Transverse colon (tissue), 4 donors: Measurements from ENCODE around the gene UBAC1. TPM values are rescaled to one million over a fixed set of nuclear protein-coding genes. Genes with fewer than 3 reads are reported as not detected.

Source experiments
- DNase-seq: peaks from one replicate; pipeline ENCODE4 v3.0.0-alpha.2; 2019
- H3K27ac ChIP-seq, 4 donors: fragments of 200-600 bp; sonication (generic); 2 replicates each; pipeline ENCODE4 v1.5.1; 2016 to 2018; ENCODE audit warnings: inconsistent platforms in 4 of 4
- H3K27me3 ChIP-seq: fragments of 200-600 bp; sonication (generic); 2 replicates; pipeline ENCODE4 v1.5.1; 2017; ENCODE audit warnings: inconsistent platforms
- H3K36me3 ChIP-seq, 4 donors: fragments of 200-600 bp; sonication (generic); 2 replicates each; pipeline ENCODE4 v1.5.1; 2017 to 2019; ENCODE audit warnings: inconsistent platforms in 4 of 4
- H3K4me1 ChIP-seq, 4 donors: fragments of 200-600 bp; sonication (generic); 2 replicates each; pipeline ENCODE4 v1.5.1; 2017 to 2020; ENCODE audit warnings: inconsistent platforms in 4 of 4
- H3K4me3 ChIP-seq, 4 donors: fragments of 200-600 bp; sonication (generic); 1 replicate in 1 of 4; 2 replicates in 3 of 4; pipeline versions ENCODE4 v1.5.1 to v1.6.1; 2017 to 2019; ENCODE audit warnings: inconsistent platforms in 4 of 4
- H3K9me3 ChIP-seq, 2 donors: fragments of 200-600 bp; sonication (generic); 2 replicates each; pipeline ENCODE4 v1.5.1; 2017 to 2019; ENCODE audit warnings: inconsistent platforms in 2 of 2
- EP300 ChIP-seq: sonication (generic); formaldehyde crosslinking; IDR thresholded peaks from one replicate; pipeline ENCODE4 v1.6.1; 2017; ENCODE audit warnings: antibody characterized with exemption, low read depth
- POLR2A ChIP-seq: fragments of 450-650 bp; IDR thresholded peaks from one replicate; pipeline ENCODE4 v1.6.1; 2016; ENCODE audit warnings: antibody characterized with exemption, mild to moderate bottlenecking, moderate library complexity
- POLR2AphosphoS5 ChIP-seq, 3 donors: sonication (generic); formaldehyde crosslinking; IDR thresholded peaks; one replicate each; pipeline ENCODE4 v1.6.1; 2016; ENCODE audit warnings: antibody characterized with exemption in 3 of 3
- WGBS, 2 donors: methylation state at CpG; one replicate each; pipeline ENCODE4 v1.1.5; 2018; ENCODE audit warnings: low coverage in 1 of 2; 5-methylcytosine and 5-hydroxymethylcytosine counted together
- in situ Hi-C, 4 donors: fragments of 200-750 bp; cut with MboI; loops; one replicate each; pipeline versions ENCODE4 v1.15.0 to v1.15.1; 2017; ENCODE audit warnings: low sequenced_read_pairs in 3 of 4, low pct_ligation_motif_present in 1 of 4, low pct_unique_long_range_greater_than_20kb in 1 of 4
- intact Hi-C: fragments of 100-400 bp; cut with DNase I; formaldehyde crosslinking; loops from one replicate; pipeline ENCODE4 v1.15.1; 2023; ENCODE audit warnings: low total_unique reads
- total RNA-seq, 4 donors: library from RNA; depleted of rRNA; stranded (reverse); fragments of >200 nt; gene quantifications; one replicate each; pipeline ENCODE4 v1.1.0, GENCODE V29; 2016
- TF ChIP-seq, protein P1 (sequence below), 5 experiments: fragments of 200-600 bp in 3 of 5; fragments of 450-650 bp in 2 of 5; sonication (generic) in 3 of 5; IDR thresholded peaks; 1 replicate in 2 of 5; 2 replicates in 3 of 5; pipeline ENCODE4 v1.5.1; 2016 to 2017; ENCODE audit warnings: antibody characterized with exemption in 5 of 5, inconsistent platforms in 3 of 5, mild to moderate bottlenecking in 2 of 5, moderate library complexity in 1 of 5

UBAC1 gene
- total RNA-seq, 4 donors from 2014 or later = 42.6 to 91.9 (median 62.9) TPM

- 1 to 7% methylated on average over 5 to 53 of the region's 74 CpGs for WGBS, 2 donors
- H3K36me3 ChIP-seq = no peaks in the 10 kb centered on the region
- in situ Hi-C loops = loop anchor here in 2 of 4 donors (5.0 to 10.0 kb wide), 2 partner anchors 162 to 164 kb away; no protein-coding TSS in a partner anchor
- TF ChIP-seq POLR2AphosphoS5 (IDR thresholded peaks at IDR 0.05) (peak in 1 of 3 donors; percentile 65), EP300 (no peak), POLR2A (peak; percentile 64)
- TF ChIP-seq, protein P1, sequence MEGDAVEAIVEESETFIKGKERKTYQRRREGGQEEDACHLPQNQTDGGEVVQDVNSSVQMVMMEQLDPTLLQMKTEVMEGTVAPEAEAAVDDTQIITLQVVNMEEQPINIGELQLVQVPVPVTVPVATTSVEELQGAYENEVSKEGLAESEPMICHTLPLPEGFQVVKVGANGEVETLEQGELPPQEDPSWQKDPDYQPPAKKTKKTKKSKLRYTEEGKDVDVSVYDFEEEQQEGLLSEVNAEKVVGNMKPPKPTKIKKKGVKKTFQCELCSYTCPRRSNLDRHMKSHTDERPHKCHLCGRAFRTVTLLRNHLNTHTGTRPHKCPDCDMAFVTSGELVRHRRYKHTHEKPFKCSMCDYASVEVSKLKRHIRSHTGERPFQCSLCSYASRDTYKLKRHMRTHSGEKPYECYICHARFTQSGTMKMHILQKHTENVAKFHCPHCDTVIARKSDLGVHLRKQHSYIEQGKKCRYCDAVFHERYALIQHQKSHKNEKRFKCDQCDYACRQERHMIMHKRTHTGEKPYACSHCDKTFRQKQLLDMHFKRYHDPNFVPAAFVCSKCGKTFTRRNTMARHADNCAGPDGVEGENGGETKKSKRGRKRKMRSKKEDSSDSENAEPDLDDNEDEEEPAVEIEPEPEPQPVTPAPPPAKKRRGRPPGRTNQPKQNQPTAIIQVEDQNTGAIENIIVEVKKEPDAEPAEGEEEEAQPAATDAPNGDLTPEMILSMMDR (IDR thresholded peaks at IDR 0.05) = no peak
- H3K4me3 ChIP-seq = peak overlapping the region; percentile 86 to 98 (median 92)
- H3K9me3 ChIP-seq = no peaks in the 10 kb centered on the region
- peaks cover 9 to 19% (median 16%) of the 10 kb centered on the region in 4 donors for H3K4me1 ChIP-seq
- H3K27me3 ChIP-seq = no peaks in the 10 kb centered on the region
- intact Hi-C loops = no loop called here
- peak; percentile 21 for DNase-seq
- H3K27ac ChIP-seq = peak overlapping the region; percentile 93 to 97 (median 94)
Observed at GRCh38 chr9:135960411-135961276, 529 bp downstream of the UBAC1 start.

GRCh38 chr9:135959814-135960213 lies 1.4 kb downstream of the UBAC1 start:
- Histone ChIP-seq H3K27ac (peak overlapping the region; percentile 93 to 97 (median 94)), H3K4me3 (peak overlapping the region; percentile 86 to 98 (median 92)), H3K27me3 (no peaks in the 10 kb centered on the region), H3K36me3 (no peaks in the 10 kb centered on the region), H3K9me3 (no peaks in the 10 kb centered on the region), H3K4me1 (peaks cover 9 to 19% (median 16%) of the 10 kb centered on the region in 4 donors)
- TF ChIP-seq, protein P1 (IDR thresholded peaks at IDR 0.05) = no peak
- TF ChIP-seq POLR2A (no peak), POLR2AphosphoS5 (IDR thresholded peaks at IDR 0.05) (no peak), EP300 (no peak)
- DNase-seq = no peak
- in situ Hi-C loops = loop anchor here in 3 of 4 donors (5.0 to 10.0 kb wide), 3 partner anchors 95 to 165 kb away; no protein-coding TSS in a partner anchor
- intact Hi-C loops = loop anchor here (1.0 kb wide), 1 partner anchor 51 kb away; no protein-coding TSS in a partner anchor
- 31 to 50% methylated on average over 4 to 9 of the region's 9 CpGs for WGBS, 2 donors

GRCh38 chr9:135958485-135958884 lies 2.7 kb downstream of the UBAC1 start:
- no peak for DNase-seq
- intact Hi-C loops (no loop called here), in situ Hi-C loops (loop anchor here in 1 of 4 donors (10.0 kb wide), 1 partner anchor 94 kb away; no protein-coding TSS in a partner anchor)
- no peaks in the 10 kb centered on the region for H3K9me3 ChIP-seq
- WGBS, 2 donors = 87 to 92% methylated on average over 2 to 12 of the region's 12 CpGs
- H3K27me3 ChIP-seq = no peaks in the 10 kb centered on the region
- no peak overlapping the region for H3K27ac ChIP-seq
- H3K36me3 ChIP-seq = peaks cover 0 to 8% (median 1%) of the 10 kb centered on the region in 4 donors
- TF ChIP-seq EP300 (no peak), POLR2AphosphoS5 (IDR thresholded peaks at IDR 0.05) (no peak), POLR2A (no peak)
- TF ChIP-seq, protein P1 (IDR thresholded peaks at IDR 0.05) = no peak
- H3K4me1 ChIP-seq = peaks cover 9 to 19% (median 16%) of the 10 kb centered on the region in 4 donors
- no peak overlapping the region for H3K4me3 ChIP-seq

- no peak for TF ChIP-seq POLR2AphosphoS5 (IDR thresholded peaks at IDR 0.05)
- TF ChIP-seq, protein P1 (IDR thresholded peaks at IDR 0.05) = no peak
- TF ChIP-seq POLR2A = no peak
- no peak for TF ChIP-seq EP300
- in situ Hi-C loops (loop anchor here in 1 of 4 donors (10.0 kb wide), 1 partner anchor 93 kb away; no protein-coding TSS in a partner anchor), intact Hi-C loops (loop anchor here (2.0 kb wide), 1 partner anchor 51 kb away; the partner anchor contains the start of gene CAMSAP1)
- no peak overlapping the region for H3K4me3 ChIP-seq
- peaks cover 9 to 19% (median 16%) of the 10 kb centered on the region in 4 donors for H3K4me1 ChIP-seq
- H3K27me3 ChIP-seq = no peaks in the 10 kb centered on the region
- no peaks in the 10 kb centered on the region for H3K9me3 ChIP-seq
- no peak for DNase-seq
- H3K27ac ChIP-seq = no peak overlapping the region
- peaks cover 0 to 17% (median 6%) of the 10 kb centered on the region in 4 donors for H3K36me3 ChIP-seq
- 92 to 94% methylated on average over 3 to 9 of the region's 9 CpGs for WGBS, 2 donors
Observed at GRCh38 chr9:135957431-135957830, 3.7 kb downstream of the UBAC1 start.
